IMR-90 (cell line): ENCODE results near the gene C21orf58. TPM values are rescaled to one million over a fixed set of nuclear protein-coding genes. Genes with fewer than 3 reads are reported as not detected.

Experiments
- SMC3 ChIP-seq: fragments of 150-350 bp; IDR thresholded peaks from 2 replicates; pipeline ENCODE4 v1.6.1; 2016; ENCODE audit warnings: low read depth, mild to moderate bottlenecking, antibody characterized with exemption, low read length, moderate library complexity
- polyA plus RNA-seq, 3 experiments: library from polyadenylated mRNA; depleted of rRNA; stranded (reverse); fragments of >200 nt; gene quantifications; 2 replicates each; pipeline ENCODE4 v1.2.3, GENCODE V29; 2012; ENCODE audit warnings: low replicate concordance in 1 of 3
- total RNA-seq: library from RNA; depleted of rRNA; stranded (reverse); fragments of >200 nt; gene quantifications from 2 replicates; pipeline ENCODE4 v1.2.3, GENCODE V29; 2012
- TF ChIP-seq, protein P1 (sequence below): conservative IDR thresholded peaks from 2 replicates; pipeline ENCODE4 v1.5.1; 2012; ENCODE audit warnings: mild to moderate bottlenecking, low read depth, low read length, improper control_type of control experiment
- TF ChIP-seq, protein P2 (sequence below): fragments of 150-350 bp; IDR thresholded peaks from 2 replicates; pipeline ENCODE4 v1.6.1; 2016; ENCODE audit warnings: low read depth, mild to moderate bottlenecking, low read length, moderate library complexity, borderline replicate concordance

The C21orf58 gene
- total and polyA plus RNA-seq, 2 of the 4 experiments (the other 2 are of a cell fraction): 2.7 to 6.2 TPM

- TF ChIP-seq, protein P1, sequence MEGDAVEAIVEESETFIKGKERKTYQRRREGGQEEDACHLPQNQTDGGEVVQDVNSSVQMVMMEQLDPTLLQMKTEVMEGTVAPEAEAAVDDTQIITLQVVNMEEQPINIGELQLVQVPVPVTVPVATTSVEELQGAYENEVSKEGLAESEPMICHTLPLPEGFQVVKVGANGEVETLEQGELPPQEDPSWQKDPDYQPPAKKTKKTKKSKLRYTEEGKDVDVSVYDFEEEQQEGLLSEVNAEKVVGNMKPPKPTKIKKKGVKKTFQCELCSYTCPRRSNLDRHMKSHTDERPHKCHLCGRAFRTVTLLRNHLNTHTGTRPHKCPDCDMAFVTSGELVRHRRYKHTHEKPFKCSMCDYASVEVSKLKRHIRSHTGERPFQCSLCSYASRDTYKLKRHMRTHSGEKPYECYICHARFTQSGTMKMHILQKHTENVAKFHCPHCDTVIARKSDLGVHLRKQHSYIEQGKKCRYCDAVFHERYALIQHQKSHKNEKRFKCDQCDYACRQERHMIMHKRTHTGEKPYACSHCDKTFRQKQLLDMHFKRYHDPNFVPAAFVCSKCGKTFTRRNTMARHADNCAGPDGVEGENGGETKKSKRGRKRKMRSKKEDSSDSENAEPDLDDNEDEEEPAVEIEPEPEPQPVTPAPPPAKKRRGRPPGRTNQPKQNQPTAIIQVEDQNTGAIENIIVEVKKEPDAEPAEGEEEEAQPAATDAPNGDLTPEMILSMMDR: no peak
- TF ChIP-seq, protein P2, sequence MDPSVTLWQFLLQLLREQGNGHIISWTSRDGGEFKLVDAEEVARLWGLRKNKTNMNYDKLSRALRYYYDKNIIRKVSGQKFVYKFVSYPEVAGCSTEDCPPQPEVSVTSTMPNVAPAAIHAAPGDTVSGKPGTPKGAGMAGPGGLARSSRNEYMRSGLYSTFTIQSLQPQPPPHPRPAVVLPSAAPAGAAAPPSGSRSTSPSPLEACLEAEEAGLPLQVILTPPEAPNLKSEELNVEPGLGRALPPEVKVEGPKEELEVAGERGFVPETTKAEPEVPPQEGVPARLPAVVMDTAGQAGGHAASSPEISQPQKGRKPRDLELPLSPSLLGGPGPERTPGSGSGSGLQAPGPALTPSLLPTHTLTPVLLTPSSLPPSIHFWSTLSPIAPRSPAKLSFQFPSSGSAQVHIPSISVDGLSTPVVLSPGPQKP: no peak
- TF ChIP-seq SMC3: no peak
Measured at GRCh38 chr21:46264690-46265144, 59.0 kb downstream of the C21orf58 start (continued).
